Neuronal stem cell (in vitro differentiated cells): ENCODE measurements around the gene PTPRR.

Experiments used
- DNase-seq: peaks from one replicate; pipeline ENCODE4 v3.0.0-alpha.2; 2013; ENCODE audit warnings: low spot score
- H2AFZ ChIP-seq: one replicate; pipeline ENCODE4 v1.6.1; 2013; ENCODE audit warnings: mild to moderate bottlenecking, low read length, inconsistent platforms
- H2AK5ac ChIP-seq: 2 replicates; pipeline ENCODE4 v1.6.1; 2013; ENCODE audit warnings: low read depth, mild to moderate bottlenecking, inconsistent platforms, low read length, moderate library complexity, mixed read lengths
- H2BK120ac ChIP-seq: 2 replicates; pipeline ENCODE4 v1.6.1; 2013; ENCODE audit warnings: low read depth, mild to moderate bottlenecking, inconsistent platforms, low read length, moderate library complexity, mixed read lengths
- H2BK12ac ChIP-seq: one replicate; pipeline ENCODE4 v1.6.1; 2013; ENCODE audit warnings: low read length, inconsistent platforms
- H2BK15ac ChIP-seq: 2 replicates; pipeline ENCODE4 v1.6.1; 2013; ENCODE audit warnings: mild to moderate bottlenecking, low read length, inconsistent platforms, mixed read lengths
- H2BK5ac ChIP-seq: one replicate; pipeline ENCODE4 v1.6.1; 2013; ENCODE audit warnings: inconsistent platforms, mild to moderate bottlenecking, low read length, moderate library complexity
- H3K14ac ChIP-seq: one replicate; pipeline ENCODE4 v1.6.1; 2013; ENCODE audit warnings: low read length, inconsistent platforms
- H3K18ac ChIP-seq: 2 replicates; pipeline ENCODE4 v1.6.1; 2013; ENCODE audit warnings: low read length, inconsistent platforms
- H3K23ac ChIP-seq: 2 replicates; pipeline ENCODE4 v1.6.1; 2013; ENCODE audit warnings: low read depth, mild to moderate bottlenecking, mixed read lengths, low read length, inconsistent platforms; ENCODE audit not compliant: poor library complexity
- H3K27ac ChIP-seq: replicated peaks from 3 replicates; pipeline ENCODE4 v1.5.1; 2013; ENCODE audit warnings: low read length, inconsistent platforms
- H3K27me3 ChIP-seq, 3 experiments: 2 replicates each; pipeline ENCODE4 v1.6.1; 2013; ENCODE audit warnings: low read length in 3 of 3, mild to moderate bottlenecking in 2 of 3, inconsistent platforms in 1 of 3, low read depth in 1 of 3, mixed read lengths in 1 of 3, moderate library complexity in 1 of 3; ENCODE audit not compliant: control insufficient read depth in 3 of 3, insufficient read depth in 3 of 3
- H3K36me3 ChIP-seq, 2 donors: replicated peaks in 1 of 2; 2 replicates each; pipeline ENCODE4 v1.6.1; 2013; ENCODE audit warnings: low read length in 2 of 2; ENCODE audit not compliant: control insufficient read depth in 2 of 2, insufficient read depth in 2 of 2
- H3K4ac ChIP-seq: 2 replicates; pipeline ENCODE4 v1.6.1; 2013; ENCODE audit warnings: inconsistent platforms, mild to moderate bottlenecking, low read length, moderate library complexity
- H3K4me1 ChIP-seq, 2 donors: 1 replicate in 1 of 2; 2 replicates in 1 of 2; pipeline ENCODE4 v1.6.1; 2013; ENCODE audit warnings: low read length in 2 of 2, low read depth in 1 of 2; ENCODE audit not compliant: control insufficient read depth in 2 of 2, insufficient read depth in 1 of 2
- H3K4me2 ChIP-seq: one replicate; pipeline ENCODE4 v1.6.1; 2013; ENCODE audit warnings: mild to moderate bottlenecking, low read length, inconsistent platforms; ENCODE audit not compliant: insufficient read depth, poor library complexity, severe bottlenecking
- H3K4me3 ChIP-seq, 2 donors: 2 replicates each; pipeline ENCODE4 v1.5.1; 2013; ENCODE audit warnings: low read length in 2 of 2, mild to moderate bottlenecking in 2 of 2, inconsistent platforms in 1 of 2, moderate library complexity in 1 of 2
- H3K79me1 ChIP-seq: one replicate; pipeline ENCODE4 v1.6.1; 2013; ENCODE audit warnings: low read depth, mild to moderate bottlenecking, inconsistent platforms, low read length, moderate library complexity
- H3K9ac ChIP-seq: one replicate; pipeline ENCODE4 v1.6.1; 2013; ENCODE audit warnings: mild to moderate bottlenecking, low read depth, low read length, inconsistent platforms; ENCODE audit not compliant: poor library complexity
- H3K9me3 ChIP-seq, 2 donors: replicated peaks in 1 of 2; 2 replicates each; pipeline versions ENCODE3 to v1.6.1; 2013; ENCODE audit warnings: low read length in 2 of 2, mild to moderate bottlenecking in 2 of 2, inconsistent platforms in 1 of 2, low read depth in 1 of 2, mixed read lengths in 1 of 2, moderate library complexity in 1 of 2; ENCODE audit not compliant: control insufficient read depth in 2 of 2, insufficient read depth in 1 of 2
- H4K8ac ChIP-seq: one replicate; pipeline ENCODE4 v1.6.1; 2013; ENCODE audit warnings: low read depth, mild to moderate bottlenecking, inconsistent platforms, low read length, moderate library complexity
- H4K91ac ChIP-seq: one replicate; pipeline ENCODE4 v1.6.1; 2013; ENCODE audit warnings: low read length, low read depth, mild to moderate bottlenecking, inconsistent platforms; ENCODE audit not compliant: poor library complexity
- WGBS, 2 donors: extraction: QIAGEN DNeasy Blood & Tissue Kit; methylation state at CpG; one replicate each; pipeline ENCODE4 v1.1.7; 2013; ENCODE audit warnings: missing lambda C conversion rate in 2 of 2, mixed read lengths in 1 of 2; ENCODE audit not compliant: insufficient read length in 2 of 2, insufficient replicate concordance in 1 of 2; ENCODE audit errors: extremely low coverage in 2 of 2; 5-methylcytosine and 5-hydroxymethylcytosine counted together

The PTPRR gene

DNA sequence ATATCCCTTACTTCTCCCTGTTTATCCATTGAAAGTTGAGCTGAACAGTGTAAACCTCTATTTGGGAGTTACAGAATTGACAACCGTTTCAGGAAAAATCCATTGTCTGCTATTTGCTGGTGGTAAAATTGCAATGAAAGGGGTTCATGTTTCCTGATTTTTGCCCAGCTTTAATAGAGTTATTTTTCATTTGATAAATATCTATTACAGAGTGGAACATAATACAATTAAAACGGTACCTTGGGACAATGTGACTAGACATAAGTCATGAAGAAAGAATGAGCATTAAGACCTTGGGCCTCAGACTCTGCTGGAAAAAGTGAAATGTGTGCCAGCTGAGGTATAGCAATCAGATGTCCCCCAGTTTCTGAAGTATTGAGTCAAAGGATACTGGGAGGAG is 13.1 kb downstream of the PTPRR start:
- no peak overlapping the region for H3K27ac ChIP-seq
- DNase-seq, result no peak
- H2AK5ac ChIP-seq, result no peak overlapping the region
- no CpG with 5 or more reads among the region's 2 CpGs for WGBS, 2 donors
- H2BK12ac ChIP-seq, result no peak overlapping the region
- no peak overlapping the region for H4K91ac ChIP-seq
- H3K23ac ChIP-seq, result no peak overlapping the region
- no peaks in the 10 kb centered on the region for H3K79me1 ChIP-seq
- H3K18ac ChIP-seq, result no peak overlapping the region
- H2BK120ac ChIP-seq, result no peak overlapping the region
- no peaks in the 10 kb centered on the region for H3K9me3 ChIP-seq
- no peak overlapping the region for H2BK15ac ChIP-seq
- H4K8ac ChIP-seq, result no peak overlapping the region
- no peak overlapping the region for H3K14ac ChIP-seq
- H3K4me2 ChIP-seq, result no peak overlapping the region
- no peak overlapping the region for H3K4ac ChIP-seq
- no peaks in the 10 kb centered on the region for H3K27me3 ChIP-seq
- no peak overlapping the region for H3K4me3 ChIP-seq
- no peak overlapping the region for H3K9ac ChIP-seq
- H2BK5ac ChIP-seq, result no peak overlapping the region
- H3K36me3 ChIP-seq, result no peaks in the 10 kb centered on the region
- no peak overlapping the region for H2AFZ ChIP-seq
- H3K4me1 ChIP-seq, result peaks cover 0 to 2% of the 10 kb centered on the region in 2 donors

DNA sequence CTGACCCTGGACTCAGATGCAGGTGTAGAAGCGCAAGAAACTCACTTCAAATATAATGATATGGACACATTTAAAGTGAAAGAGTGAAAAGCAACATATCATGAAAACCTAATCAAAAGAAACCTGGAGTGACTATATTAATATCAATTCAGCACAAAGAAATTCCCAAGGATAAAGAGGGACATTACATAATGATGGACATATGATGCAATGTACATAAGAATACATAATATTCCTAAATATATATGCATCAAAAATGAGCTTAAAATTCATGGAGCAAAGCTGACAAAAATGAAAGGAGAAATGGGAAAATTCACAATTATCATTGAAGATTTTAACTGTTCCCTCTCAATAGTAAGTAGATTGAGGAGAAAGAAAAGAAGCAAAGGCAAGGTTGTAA is 24.6 kb downstream of the PTPRR start:
- Histone ChIP-seq H2BK15ac (no peak overlapping the region), H3K9me3 (no peaks in the 10 kb centered on the region), H4K8ac (no peak overlapping the region), H3K23ac (no peak overlapping the region), H2BK5ac (no peak overlapping the region), H3K14ac (no peak overlapping the region), H3K36me3 (no peaks in the 10 kb centered on the region), H3K27me3 (no peaks in the 10 kb centered on the region), H2AFZ (no peak overlapping the region), H2AK5ac (no peak overlapping the region), H4K91ac (no peak overlapping the region), H2BK120ac (no peak overlapping the region), H3K4me1 (no peaks in the 10 kb centered on the region), H2BK12ac (no peak overlapping the region), H3K18ac (no peak overlapping the region), H3K4ac (no peak overlapping the region), H3K9ac (no peak overlapping the region), H3K4me3 (no peak overlapping the region), H3K79me1 (no peaks in the 10 kb centered on the region), H3K4me2 (no peak overlapping the region), H3K27ac (no peak overlapping the region)
- no peak for DNase-seq
- WGBS, 2 donors, result no CpG with 5 or more reads among the region's 1 CpG

DNA sequence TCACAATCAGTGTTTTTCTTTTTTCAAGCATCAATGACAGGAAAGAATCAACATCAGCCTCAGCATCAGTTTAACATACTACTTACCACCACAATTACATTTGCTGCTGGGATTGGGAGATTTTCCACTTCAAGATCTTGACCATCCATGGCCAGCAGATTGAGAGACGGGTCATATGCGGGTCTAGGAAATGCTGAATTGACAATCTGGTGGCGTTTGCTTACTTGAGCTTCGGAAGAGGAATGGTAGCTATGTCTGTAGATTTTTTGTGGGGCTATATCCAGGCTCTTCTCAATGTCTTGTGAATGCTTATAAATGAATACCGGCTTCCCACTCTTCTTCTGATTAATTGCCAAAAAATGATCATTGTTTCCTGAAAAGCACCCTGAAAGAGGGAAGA is 27.9 kb downstream of the PTPRR start:
- WGBS, 2 donors, result no CpG with 5 or more reads among the region's 5 CpGs
- Histone ChIP-seq H2AK5ac (no peak overlapping the region), H4K91ac (no peak overlapping the region), H3K4ac (no peak overlapping the region), H2BK12ac (no peak overlapping the region), H2AFZ (no peak overlapping the region), H3K9me3 (no peaks in the 10 kb centered on the region), H3K14ac (no peak overlapping the region), H3K79me1 (no peaks in the 10 kb centered on the region), H3K27ac (no peak overlapping the region), H3K18ac (no peak overlapping the region), H2BK15ac (no peak overlapping the region), H3K4me2 (no peak overlapping the region), H3K4me1 (no peaks in the 10 kb centered on the region), H3K27me3 (no peaks in the 10 kb centered on the region), H2BK5ac (no peak overlapping the region), H3K4me3 (no peak overlapping the region), H3K23ac (no peak overlapping the region), H2BK120ac (no peak overlapping the region), H4K8ac (no peak overlapping the region), H3K9ac (no peak overlapping the region), H3K36me3 (no peaks in the 10 kb centered on the region)
- no peak for DNase-seq

DNA sequence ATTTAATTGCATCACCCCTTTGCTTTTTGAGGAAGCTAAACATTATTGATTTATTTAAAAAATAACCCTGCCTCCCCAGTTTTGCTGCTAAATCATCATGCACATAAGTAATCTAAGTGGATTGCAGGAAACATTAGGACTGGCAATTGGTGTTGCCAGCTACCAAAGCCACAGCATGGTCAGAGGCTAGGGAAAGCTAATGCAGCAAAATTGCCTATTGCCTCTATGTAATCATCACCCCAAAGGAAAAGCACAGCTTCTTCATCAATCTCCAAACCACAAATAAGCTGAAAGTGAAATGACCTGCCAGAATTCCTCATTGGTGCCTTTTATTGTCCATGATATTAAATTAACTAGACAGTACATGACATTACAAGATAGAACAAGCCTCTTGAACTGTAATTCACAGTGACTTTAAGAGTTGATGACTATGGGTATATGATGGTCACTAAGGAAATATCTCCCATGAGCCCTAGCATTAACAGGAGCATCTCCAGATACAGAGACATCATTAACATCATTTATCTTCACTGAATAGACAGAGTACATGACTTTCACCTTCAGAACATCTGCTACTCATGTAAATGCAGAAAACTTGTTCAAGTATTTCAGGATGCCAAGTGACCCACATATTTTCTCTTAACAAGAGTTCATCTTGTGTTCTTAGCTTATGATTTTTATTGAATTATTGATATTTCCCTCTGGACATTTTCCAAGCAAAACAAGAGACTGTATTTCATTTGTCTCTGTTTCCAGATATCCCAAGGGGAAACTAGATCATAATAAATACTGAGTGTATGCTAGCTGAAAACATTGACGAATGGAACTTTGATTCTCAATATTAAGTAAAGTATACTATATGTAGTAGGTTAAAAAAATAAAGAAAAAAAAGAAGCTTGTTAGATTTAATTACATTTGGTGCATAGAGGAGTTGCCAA is 29.4 kb downstream of the PTPRR start:
- no peaks in the 10 kb centered on the region for H3K9me3 ChIP-seq
- no peak overlapping the region for H3K4ac ChIP-seq
- no peaks in the 10 kb centered on the region for H3K27me3 ChIP-seq
- no peak overlapping the region for H3K18ac ChIP-seq
- no peaks in the 10 kb centered on the region for H3K79me1 ChIP-seq
- no peaks in the 10 kb centered on the region for H3K4me1 ChIP-seq
- no CpG with 5 or more reads among the region's 1 CpG for WGBS, 2 donors
- H2AK5ac ChIP-seq, result no peak overlapping the region
- no peak overlapping the region for H2BK5ac ChIP-seq
- no peak overlapping the region for H2BK15ac ChIP-seq
- no peak overlapping the region for H3K14ac ChIP-seq
- no peak overlapping the region for H3K23ac ChIP-seq
- no peak overlapping the region for H2BK120ac ChIP-seq
- H3K36me3 ChIP-seq, result no peaks in the 10 kb centered on the region
- no peak overlapping the region for H2AFZ ChIP-seq
- no peak overlapping the region for H3K27ac ChIP-seq
- no peak overlapping the region for H3K4me2 ChIP-seq
- H3K4me3 ChIP-seq, result no peak overlapping the region
- no peak overlapping the region for H2BK12ac ChIP-seq
- no peak overlapping the region for H4K8ac ChIP-seq
- no peak overlapping the region for H3K9ac ChIP-seq
- H4K91ac ChIP-seq, result no peak overlapping the region
- DNase-seq, result no peak
